HG03460 (cell line): Measurements from ENCODE around the gene MKI67.

Source experiments
- ATAC-seq: cut with Tn5 transposase; IDR thresholded peaks from one replicate; pipeline ENCODE4 v1.9.1; 2021; ENCODE audit not compliant: unreplicated experiment

MKI67 gene

DNA sequence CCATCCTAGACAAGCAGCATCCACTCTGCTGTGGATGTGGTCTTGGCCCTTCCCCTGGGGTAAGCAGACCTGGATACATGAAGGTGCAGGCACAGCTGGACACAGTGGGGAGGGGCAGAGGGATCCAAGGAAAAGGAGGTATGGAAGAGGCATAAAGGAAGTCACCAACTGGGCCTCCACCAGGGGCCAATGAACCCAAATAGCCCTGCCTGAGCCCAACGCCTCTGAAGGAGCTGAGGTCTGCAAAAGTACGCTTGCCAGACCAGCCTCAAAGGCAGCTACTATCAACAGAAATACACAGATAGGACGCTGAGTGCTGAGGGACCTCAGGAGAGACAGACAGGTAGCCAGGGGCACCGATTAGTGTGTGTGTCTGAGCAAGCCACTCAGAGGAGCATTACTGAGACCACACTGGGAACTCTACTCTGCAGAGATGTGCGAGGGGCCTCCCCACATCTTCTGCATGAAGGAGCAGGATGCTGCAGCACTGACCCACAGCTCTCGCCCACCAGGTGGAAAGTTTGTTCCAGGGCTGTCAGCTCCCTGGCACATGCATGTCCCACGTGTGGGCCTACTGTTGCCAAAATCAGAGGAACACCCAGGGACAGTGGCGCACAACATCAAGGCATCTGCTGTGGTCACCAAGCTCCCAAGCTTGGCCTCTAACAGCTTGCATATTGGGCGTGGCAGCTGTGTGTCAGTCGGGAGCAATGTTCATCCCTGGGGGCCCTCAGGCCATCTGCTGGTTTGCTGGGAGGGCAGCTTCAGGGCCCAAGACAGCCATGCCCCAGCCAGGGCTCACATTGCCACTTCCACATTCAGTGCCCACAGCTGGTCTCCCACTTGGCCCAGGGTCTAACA is 40.0 kb downstream of the MKI67 start:
- ATAC-seq = no peak

DNA sequence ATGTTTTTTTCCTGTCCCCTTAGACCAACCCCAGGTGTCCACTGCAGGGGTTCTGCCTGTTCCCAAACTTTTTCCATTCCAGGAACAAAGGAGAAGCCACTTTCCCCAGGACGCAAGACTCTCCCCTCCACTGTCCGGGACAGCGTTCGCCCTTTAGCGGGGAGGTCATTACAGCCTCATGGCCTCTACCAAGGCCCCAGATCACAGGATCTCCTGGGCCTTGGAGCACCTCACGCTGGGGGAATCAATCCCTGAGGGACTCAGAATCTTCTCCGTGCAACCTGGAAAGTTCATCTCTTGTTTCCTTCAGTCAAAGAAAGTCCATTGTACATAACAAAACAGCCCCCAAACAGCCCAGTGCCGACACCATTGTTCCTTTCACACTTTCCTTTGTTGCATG is 41.2 kb downstream of the MKI67 start:
- ATAC-seq = no peak

DNA sequence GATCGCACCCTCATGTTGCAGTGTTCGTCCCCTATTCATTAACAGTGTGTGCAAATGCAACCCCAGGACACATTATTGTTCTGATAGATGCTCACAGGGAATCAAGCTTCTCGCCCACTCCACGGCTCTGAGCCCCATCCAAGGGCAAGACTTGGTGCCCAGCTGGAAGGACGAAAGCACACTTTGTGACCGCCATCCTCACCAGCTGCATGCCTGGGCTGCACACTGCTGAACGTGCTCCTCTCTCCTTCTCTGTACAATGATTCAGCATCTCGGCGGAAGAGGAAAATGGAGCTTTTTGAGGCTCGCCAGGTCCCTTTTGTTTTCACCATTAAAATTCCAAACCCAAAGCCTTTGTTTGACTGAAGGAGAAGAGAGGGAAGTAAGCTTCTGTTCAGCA is 41.9 kb downstream of the MKI67 start:
- no peak for ATAC-seq

DNA sequence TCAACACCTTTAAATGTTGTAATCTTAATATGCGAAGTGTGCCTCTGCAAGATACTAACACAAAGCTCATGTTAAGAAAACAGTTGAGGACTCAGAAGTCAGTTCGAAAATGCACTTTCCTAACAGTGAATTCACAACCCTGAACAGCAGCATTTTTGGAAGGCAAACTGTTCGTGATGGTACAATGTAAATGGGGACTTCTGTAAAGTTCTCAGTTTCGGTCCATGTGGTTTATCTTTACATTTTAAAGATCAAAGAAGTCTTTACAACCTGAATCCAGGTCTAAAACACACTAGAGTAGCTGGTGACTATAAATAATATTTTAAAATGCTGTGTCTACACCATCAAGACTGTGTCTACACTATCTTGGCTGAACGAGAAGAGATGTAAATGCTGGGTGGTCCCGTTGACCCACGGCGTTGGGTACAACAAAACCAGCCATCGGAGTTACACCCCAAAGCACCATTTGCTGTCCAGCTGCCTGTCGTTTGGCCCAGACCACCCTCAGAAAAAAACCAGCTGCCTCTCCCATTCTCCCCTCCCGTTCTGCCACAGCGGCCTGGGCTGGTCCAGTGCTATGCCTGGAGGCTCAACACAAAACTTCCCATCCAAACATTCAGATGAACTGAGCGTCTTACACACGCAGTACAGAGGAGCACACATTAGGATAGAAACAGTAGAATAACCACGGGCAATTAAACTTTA is 42.9 kb downstream of the MKI67 start:
- no peak for ATAC-seq

DNA sequence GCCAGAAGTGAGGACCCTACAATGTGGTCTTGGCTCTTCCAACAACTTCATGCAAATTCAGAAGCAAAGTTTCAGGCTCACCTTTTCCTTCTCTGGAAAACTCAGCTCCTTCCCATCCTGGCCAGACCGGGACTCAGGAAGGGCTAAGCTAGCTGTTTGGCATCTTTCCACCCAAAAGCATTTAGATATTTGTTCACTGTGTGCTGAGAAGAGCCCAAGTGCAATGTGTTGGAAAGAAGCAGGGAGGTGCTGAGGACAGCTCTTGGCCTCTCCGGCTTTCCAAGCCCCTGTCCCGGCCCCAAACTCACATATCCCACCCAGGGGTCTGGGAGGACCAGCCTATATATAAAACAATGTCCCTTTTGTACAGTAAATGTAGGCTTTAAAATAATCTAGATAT is 44.5 kb downstream of the MKI67 start:
- ATAC-seq = no peak

DNA sequence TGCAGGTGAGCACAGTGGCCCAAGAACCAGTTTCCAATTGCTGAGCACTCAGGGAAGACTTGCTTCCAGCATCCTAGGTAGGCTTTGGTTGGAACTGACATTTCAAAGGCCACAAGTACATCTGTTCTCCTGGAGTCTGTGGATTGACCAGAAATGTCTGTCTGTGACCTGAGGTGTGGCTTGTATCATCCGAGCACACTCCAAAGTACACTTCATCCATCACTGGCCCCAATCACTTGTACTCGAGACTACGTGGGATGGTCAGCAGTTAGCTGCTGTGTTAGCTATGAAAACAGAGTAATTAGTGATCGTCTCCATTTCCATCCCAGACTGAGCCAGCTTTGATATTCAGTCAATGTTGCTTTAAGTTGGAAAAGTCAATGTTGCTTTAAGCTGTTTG is 45.0 kb downstream of the MKI67 start:
- ATAC-seq = no peak

DNA sequence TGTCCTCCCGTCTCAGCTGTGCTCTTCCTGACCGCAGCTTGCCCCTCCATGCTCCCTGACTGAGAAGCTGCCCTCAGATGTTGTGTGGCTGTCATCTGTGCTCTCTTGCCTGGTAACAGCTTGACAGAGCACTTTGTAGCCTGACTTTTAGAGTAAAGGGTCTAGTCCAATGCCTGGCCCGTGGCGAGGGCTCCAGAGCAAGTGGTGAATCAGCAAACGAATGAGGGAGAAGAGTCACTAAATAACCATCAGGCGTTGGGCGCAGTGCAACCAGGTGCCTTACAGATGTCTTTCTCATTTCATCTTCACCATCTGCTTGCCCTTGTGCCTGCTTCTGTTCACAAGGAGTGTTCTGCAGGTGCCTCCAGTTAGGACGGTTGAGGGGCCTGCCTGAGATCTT is 45.6 kb downstream of the MKI67 start:
- no peak for ATAC-seq

DNA sequence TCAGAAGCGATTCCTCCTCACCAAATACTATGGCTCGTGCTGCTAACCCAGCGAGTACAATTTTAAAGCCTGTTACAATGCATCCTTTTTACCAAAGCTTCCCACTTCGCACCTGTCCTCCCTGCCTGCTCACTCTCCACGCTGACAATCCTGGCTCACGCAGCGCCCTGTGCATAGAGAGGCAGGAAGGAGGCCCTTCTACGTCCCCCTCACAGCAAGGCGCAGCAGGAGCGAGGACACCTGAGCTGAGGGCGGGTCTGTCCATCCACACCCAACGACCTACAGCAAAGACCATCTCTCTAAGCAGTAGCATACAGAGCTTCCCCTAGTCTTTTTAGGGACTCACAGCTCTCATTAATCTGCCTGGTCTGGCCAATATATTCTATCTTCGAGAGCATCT is 46.0 kb downstream of the MKI67 start:
- ATAC-seq = no peak

DNA sequence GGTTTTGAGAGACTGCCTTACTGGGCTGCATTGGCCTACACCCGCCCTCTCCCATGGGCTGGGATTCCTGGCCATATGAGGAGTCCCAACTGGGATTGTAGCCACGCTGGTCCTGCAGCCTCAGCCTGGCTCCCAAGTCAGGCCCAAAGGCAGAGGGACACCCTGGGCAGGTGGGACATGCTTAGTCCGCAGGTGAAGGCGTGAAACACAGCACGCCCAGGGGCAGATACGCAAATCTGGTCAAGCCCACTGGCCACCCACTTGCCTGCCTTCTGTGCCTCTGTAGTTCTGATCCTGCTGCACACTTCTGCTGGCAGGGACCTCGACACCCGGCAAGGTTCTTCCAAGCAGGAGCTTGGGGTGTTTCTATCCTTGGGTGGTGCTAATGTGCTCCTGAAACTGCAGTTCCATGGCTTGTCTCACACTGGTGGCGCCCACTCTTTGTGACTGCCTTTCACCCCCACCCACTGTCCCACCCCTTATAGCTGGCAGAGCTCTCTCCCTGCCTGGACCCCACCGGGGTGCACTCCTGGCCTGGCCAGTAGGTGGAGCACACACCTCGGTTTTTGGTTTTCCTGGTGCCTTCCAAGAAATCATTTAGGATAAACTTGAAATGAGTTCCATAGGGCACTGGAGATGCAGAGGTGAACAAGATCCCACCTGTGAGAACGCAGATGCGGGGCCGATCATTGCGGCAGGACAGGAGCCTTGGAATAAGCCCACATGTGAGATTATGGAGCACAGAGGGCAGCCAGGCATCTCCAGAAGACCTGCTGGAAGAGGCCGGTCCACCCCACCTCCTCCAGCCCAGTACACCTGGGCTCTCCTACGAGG is 47.9 kb downstream of the MKI67 start:
- ATAC-seq = peak; percentile 67

DNA sequence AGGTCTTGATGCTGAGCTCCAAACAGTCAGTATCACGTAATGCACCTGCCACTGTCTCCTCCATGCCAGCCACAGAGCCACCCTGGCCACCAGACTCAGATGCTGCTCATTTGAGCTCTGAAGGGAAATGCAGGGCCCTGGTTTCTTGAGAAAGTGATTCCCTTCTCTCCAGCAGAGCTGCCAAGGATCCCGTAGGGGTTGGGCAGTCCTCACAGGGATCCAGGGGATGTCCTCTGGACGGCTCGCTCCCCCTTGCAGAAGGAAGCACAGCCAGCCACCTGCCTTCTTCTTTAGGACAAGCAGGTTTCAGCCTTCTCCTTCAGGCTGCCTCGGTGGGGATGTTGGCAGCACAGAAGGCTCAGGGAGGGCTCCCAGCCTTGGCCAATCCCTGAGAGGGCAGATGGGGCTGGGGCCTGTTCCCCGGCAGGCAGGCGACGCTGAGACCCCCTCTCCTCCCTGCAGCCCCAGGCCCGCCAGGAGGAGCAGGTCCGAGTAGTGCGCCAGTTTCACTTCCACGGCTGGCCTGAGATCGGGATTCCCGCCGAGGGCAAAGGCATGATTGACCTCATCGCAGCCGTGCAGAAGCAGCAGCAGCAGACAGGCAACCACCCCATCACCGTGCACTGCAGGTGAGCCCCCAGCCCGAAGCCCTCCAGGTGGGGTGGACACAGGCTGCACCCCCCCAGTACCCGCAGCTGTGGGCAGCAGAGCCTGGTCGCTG is 48.9 kb downstream of the MKI67 start:
- ATAC-seq = no peak

DNA sequence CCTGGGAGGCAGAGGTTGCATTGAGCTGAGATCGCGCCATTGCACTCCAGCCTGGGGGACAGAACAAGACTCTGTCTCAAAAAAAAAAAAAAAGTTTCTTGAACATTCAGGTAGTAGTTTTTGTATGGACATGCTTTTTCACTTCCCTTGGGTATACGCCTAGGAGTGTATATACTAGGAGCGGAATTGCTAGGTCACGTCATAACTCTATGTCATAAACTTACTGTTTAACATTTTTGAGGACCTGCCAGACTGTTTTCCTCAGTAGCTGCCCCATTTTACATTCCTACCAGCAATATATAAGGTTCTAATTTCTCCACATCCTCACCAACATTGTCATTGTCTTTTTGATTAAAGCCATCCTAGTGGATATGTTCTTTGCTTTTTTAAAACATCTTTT is 51.6 kb downstream of the MKI67 start:
- ATAC-seq = no peak

DNA sequence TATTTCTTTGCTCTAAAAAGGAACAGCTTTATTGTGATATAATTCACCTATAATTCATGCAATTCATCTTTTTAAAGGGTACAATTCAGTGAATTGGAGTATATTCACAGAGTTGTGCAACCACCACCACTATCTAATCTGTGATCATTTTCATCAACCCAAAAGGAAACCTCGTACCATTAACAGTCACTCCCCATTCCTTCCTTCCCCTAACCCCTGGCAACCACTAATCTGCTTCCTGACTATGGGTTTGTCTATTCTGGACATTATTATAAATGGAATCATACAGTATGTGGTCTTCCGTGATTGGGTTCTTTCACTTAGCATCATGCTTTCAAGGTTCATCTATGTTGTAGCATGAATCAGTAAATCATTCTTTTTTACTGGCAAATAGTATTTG is 52.3 kb downstream of the MKI67 start:
- ATAC-seq = no peak

DNA sequence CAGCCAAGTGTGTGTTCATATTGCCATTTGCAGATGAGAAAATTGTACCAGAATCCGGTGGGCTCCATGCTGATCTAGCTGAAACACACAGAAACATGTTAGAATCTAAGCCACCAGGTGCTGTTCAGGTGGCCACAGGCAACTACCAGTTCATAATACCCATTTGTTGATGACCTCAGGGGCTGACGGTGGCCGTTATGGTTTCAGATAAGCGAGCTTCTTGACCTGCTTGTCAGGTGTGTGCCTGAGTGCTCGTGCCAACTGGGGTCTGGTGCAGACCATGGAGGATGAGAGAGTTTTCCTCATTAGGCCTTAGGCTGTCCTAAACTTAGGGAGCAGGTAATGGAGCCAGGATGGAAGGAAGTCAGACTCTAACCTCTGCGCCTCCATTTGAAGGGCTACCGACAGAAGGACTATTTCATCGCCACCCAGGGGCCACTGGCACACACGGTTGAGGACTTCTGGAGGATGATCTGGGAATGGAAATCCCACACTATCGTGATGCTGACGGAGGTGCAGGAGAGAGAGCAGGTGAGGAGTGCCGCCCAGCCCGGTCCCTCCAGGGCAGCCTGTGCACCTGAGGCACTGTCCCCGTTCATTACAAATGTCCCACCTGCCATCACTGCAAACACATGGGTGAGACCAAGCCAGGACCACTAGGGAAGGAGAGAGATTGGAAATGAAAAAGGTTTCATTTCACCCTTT is 53.1 kb downstream of the MKI67 start:
- no peak for ATAC-seq

DNA sequence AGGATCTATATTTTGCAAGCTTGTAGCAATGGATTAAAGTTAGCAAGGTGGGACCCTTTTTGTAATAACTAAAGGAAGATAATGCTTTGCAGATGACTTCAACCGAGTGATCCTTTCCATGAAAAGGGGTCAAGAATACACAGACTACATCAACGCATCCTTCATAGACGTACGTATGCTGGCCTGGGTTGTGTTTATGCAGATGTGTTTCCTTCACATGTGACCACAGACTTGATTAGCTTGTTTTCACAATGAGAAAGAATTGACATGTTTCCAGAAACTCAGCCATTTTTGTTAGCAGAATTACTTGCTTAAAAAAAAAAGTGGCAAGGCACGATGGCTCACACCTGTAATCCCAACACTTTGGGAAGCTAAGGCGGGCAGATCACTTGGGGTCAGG is 54.2 kb downstream of the MKI67 start:
- ATAC-seq = no peak

DNA sequence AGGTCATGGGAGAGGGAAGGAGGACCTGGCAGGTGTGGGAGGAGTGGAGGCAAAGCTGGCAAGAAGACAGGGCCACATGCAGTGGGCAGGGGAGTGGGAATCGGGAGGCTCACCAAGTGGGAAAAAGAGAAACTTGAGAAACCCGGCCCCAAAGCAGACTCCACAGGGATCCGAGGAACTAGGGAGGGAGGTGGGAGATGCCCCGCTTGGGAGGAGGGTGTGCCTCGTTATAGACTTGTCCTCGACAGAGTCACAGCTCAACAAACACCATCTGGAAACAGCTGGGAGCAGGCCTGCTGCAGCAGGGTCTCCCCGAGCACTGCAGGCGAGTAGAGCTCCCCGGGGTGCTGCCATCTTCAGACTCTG is 54.8 kb downstream of the MKI67 start:
- ATAC-seq = no peak

DNA sequence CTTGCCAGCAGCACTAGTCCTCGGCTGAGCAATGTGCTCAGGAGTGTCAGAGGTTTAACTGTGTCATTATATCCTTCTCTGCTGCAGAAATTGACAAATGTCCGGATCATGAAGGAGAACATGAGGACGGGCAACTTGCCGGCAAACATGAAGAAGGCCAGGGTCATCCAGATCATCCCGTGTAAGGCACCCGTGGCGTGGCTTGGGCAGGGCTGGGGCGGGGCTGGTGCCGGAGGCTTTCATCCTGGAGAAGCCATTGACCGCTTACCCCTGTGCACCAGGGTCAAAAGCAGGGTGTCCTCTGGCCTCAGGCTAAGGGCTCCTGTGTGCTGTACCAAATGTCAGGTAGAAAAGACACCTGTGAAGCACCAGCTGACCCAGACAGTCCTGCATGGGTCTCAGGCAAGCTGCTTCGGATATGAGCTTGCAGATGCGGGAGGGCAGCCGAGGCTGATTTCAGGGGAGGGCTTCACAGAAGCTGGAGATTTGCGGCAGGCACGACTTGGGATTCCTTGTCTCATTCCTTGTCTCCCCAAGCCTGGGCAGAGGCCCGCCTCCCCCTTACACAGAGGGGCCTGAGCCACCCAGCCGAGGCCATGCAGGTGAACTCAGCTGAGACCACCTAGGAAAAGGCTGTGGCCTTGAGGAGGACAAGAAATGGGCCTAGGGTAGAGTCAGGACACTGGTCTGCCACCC is 55.4 kb downstream of the MKI67 start:
- ATAC-seq = no peak

DNA sequence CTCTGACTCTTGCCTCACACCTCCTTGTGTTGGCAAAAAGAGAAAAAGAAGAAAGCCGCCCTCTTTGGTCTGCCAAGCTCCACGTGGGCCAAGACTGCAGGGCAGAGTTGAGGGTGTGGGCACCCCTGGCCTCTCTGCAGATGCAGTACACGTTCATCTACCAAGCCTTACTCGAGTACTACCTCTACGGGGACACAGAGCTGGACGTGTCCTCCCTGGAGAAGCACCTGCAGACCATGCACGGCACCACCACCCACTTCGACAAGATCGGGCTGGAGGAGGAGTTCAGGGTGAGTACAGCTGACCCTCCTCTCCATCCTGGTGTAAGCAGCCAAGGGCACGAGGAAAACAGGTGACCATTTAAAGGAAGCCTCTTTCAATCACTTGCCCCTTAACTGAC is 56.1 kb downstream of the MKI67 start:
- no peak for ATAC-seq

DNA sequence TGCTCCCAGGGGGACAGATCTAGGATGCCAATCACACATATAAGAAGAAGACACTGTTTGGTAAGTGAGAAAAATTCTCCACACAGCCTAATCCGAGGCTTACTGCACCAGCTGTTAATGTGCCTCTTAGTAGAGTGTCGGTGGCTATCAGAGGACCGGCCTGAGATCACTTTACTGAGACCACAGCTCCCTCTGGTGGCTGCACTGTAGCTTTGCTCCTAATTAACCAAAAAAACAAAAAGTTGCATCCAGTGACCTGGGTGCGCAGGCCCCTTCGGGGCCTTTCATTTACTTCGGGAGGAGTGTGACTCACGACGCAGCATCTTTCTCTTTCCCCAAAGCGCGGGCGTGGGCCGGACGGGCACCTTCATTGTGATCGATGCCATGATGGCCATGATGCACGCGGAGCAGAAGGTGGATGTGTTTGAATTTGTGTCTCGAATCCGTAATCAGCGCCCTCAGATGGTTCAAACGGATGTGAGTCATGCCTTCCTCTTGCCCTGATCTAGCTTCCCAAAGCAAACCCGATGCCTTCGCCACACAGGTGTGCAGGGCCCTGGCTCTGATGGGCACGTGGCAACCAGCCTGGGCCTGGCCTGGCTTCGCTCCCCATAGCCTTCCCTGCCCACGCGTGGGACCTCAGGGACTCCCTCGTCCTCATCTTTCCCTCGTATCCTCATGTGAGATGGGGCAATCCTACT is 56.7 kb downstream of the MKI67 start:
- ATAC-seq = peak; percentile 36
